GM19452 (cell line): ENCODE data around the gene TTLL7.
"Not testable (repeated sequence)": the region's sequence is repeated elsewhere in the genome, so short reads cannot be mapped to it uniquely, and the experiment has no call there.

Experiments
- ATAC-seq: cut with Tn5 transposase; IDR thresholded peaks from one replicate; pipeline ENCODE4 v1.9.1; 2021; ENCODE audit not compliant: unreplicated experiment

The TTLL7 gene

GRCh38 chr1:83997631-83998030 lies 1.3 kb downstream of the TTLL7 start:
- ATAC-seq: no peak

DNA sequence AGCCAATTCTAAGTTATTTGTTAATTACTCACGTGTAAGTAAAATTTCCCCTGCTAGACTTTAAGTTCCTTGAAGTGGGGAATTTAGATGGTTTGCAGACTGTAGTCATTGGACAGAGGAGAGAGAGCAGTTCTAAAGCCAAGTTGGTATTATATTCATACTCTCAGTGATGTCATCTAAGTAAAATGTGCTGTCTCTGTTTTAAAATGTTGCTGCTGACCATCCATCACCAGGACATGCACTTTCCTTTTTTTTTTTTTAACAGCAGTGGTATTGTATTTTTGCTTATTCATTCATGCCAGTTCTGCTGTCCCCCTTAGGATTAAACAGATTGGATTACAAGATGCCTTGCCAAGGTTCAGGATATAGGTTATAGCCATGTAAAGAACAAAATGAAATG lies 2.3 kb downstream of the TTLL7 start:
- no peak for ATAC-seq

DNA sequence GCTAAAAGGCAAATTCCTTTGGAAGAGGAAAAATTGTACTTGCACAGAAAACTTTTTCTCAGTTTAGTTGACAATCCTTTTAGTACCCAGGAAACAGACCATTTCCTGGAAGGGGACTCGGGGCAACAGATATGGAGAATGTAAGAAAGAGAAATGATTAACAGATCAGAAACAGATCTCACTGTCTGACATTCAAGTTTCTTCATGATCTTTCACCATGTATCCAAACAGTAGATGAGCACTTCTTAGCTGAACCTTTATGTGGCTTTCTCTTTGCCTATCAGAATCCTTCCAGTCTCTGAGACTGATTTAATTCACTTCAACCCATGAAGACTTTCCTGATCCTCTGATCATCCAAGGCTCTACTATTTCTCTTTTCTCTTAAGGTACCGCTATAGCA lies 2.7 kb downstream of the TTLL7 start:
- no peak for ATAC-seq

GRCh38 chr1:83995649-83996048 lies 3.3 kb downstream of the TTLL7 start:
- ATAC-seq: no peak

GRCh38 chr1:83994111-83994510 lies 4.8 kb downstream of the TTLL7 start:
- ATAC-seq: no peak

GRCh38 chr1:83990734-83991133 lies 8.2 kb downstream of the TTLL7 start:
- no peak for ATAC-seq

- ATAC-seq: no peak
These were observed 13.9 kb downstream of the TTLL7 start for GRCh38 chr1:83985048-83985447.

GRCh38 chr1:83983918-83984317 lies 15.0 kb downstream of the TTLL7 start:
- ATAC-seq: not testable (repeated sequence)

GRCh38 chr1:83978056-83978455 lies 20.9 kb downstream of the TTLL7 start:
- ATAC-seq: no peak

DNA sequence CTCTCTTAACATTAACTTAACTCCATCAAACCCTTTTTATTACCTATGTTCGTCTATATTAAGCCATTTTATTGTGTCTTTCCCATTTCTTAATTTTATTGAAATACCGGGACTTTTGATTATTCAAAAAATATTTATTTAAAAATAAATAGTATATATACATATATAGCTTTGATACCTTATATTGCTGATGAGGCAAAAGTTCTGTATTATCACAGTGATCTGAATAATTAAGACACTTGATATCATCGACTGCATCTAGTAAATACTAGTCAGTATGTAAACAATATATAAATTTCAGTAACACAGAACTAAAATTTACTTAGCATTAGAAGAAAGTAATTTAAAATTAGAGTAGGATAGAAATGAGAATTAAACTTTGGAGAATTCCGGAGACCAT lies 22.0 kb downstream of the TTLL7 start:
- ATAC-seq: no peak

- ATAC-seq: no peak
These were observed 28.1 kb downstream of the TTLL7 start for GRCh38 chr1:83970802-83971201.

DNA sequence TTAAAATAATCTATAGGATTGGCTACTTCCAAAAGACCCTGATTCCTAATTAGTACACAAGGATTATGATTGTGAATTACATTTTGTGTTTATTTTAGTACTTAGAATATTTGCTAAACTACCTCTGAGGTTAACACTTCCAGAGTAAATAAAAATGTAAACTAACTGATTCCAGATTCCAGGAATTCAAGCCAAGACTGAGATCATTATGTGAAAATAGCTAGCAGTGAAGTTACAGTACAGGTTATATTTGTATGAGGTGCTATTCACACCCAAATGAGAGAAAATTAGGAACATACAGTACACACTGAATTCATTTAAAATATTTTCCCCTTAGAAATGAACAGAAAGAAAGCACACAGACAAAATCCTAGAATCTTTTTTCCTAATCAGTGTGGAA lies 28.8 kb downstream of the TTLL7 start:
- ATAC-seq: no peak

- ATAC-seq: no peak
These were observed 31.6 kb downstream of the TTLL7 start for GRCh38 chr1:83967336-83967735.

DNA sequence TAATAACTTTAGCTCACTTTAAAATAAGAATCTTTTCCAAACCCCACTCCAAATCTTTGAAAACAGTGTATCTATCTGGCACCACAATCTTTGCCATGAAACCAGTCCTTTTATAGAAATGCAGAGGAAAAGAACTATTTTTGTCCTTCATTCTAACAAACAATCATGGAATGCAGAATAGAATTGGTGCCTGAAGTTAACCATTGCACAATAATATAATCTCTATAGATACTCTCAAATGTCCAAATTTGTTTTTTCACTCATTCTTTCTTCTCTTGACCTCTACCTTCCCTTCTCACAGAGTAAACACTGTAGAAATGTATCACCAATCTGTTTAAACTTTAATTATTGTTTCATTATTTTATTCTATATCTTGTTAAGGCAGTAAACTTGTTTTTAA lies 34.8 kb downstream of the TTLL7 start:
- no peak for ATAC-seq

- no peak for ATAC-seq
These were observed 37.2 kb downstream of the TTLL7 start for GRCh38 chr1:83961571-83962295.

DNA sequence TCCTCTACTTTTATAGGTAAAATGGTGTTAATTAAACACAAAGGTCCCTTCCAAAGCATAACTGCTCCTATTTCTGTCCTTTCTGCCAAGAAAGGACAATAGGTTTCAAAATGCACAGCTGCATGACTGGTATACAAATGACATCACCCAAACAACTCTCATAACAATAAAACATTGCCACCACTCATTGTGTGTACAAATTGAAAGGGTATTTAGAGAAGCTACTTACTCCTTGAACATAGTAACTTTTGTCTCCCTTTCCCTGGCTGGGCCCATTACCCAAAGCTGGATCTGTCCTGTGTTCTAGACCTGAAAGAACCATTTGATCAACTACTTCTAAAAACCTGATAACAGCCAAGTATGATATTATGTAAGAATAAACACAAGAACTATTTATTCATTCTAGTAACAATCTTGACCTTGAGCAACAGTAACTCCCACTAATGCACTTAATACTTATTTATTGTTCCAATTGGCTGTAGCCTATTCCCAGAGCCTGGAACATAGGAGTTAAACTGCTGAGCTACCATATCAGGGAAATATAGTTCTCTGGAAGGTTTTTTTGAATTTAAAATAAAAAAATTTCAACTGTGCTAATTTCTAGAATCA lies 38.2 kb downstream of the TTLL7 start:
- ATAC-seq: no peak

- no peak for ATAC-seq
These were observed 39.0 kb downstream of the TTLL7 start for GRCh38 chr1:83959824-83960498.

- no peak for ATAC-seq
These were observed 40.2 kb downstream of the TTLL7 start for GRCh38 chr1:83958704-83959103.

- ATAC-seq: no peak
These were observed 44.6 kb downstream of the TTLL7 start for GRCh38 chr1:83954166-83954823.

DNA sequence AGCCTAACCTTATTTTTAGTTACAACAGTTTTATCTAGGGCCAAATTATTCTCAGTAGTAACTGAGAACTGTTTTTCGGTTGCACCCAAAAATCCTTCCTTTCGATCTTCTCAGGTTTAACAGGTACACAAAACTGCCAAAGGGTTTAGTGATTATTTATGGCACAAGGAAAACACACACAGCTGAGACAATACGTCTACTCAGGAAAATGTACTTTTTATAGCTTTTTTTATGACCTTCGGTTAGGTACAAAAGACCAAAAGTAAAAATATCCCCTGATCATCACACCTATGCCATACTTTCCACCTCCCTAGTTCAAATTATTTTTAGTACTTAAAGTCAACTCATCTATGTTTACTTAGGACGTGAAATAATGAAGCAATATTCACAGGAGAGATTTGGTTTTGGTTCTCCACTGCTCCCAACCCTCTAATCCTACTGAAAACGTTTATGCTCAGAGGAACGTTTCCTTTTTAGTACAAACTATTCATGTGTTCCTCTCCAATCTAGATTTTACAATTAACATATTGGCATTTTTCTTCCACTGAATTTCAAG lies 48.7 kb downstream of the TTLL7 start:
- ATAC-seq: no peak

GRCh38 chr1:83942914-83943313 lies 56.0 kb downstream of the TTLL7 start:
- no peak for ATAC-seq

GRCh38 chr1:83934550-83934949 lies 64.4 kb downstream of the TTLL7 start:
- no peak for ATAC-seq
